HPDE6-E6E7 (cell line): ENCODE measurements around the gene C6orf120.

Experiments used
- DNase-seq: peaks from one replicate; pipeline ENCODE4 v3.0.0; 2011; ENCODE audit warnings: missing footprints; ENCODE audit errors: extremely low spot score

C6orf120 gene

GRCh38 chr6:169701954-169702839 is at the start of gene C6orf120, which contains the start of gene WDR27:
C6orf120 (plus strand) TSS chr6:169702126; CDS start chr6:169702460, 334 bp downstream.
WDR27 (minus strand) TSS chr6:169702029; CDS start chr6:169689005, 13,024 bp downstream.
- DNase-seq: peak; percentile 89

- DNase-seq: no peak
Measured at GRCh38 chr6:169652896-169653295, 49.0 kb upstream of the C6orf120 start.

GRCh38 chr6:169653691-169654090 is 48.2 kb upstream of the C6orf120 start:
- DNase-seq: no peak

DNA sequence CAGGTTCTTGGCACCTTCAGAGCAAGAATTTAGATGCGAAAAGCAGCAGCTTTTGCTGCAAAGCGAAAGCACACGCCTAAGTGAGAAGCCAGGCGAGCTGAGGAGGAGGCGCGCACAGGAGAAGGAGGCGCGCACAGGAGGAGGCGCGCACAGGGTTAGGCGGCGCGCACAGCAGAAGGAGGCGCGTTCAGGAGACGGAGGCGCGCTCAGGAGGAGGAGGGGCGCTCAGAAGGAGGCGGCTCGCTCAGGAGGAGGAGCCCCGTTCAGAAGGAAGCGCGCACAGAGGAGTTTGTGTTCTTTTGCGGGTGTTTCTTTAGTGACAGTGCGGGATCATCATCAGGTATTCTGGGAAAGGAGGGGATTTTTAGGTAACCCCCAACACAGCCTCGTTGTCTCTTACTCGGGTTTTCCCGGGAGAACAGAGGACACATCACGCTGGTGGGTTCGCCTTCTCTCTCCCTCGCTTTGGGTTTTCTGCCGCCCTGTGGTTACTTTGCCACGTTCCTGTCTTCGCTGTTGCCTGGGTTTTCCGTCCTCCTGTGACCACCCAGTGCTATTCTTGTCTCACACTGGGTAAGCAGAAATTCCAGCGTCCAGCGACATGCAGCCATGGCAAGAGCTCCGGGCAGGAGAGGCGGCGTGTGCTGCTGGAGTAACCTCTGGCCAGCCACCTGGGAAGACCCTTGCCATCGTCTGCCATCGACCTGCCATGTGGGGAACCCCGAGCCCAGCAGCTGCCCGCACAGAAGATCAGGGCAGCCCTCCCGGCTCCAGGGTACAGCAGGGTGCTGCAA is 47.1 kb upstream of the C6orf120 start:
- DNase-seq: peak; percentile 22

GRCh38 chr6:169656546-169657283 is 45.2 kb upstream of the C6orf120 start:
- DNase-seq: no peak

DNA sequence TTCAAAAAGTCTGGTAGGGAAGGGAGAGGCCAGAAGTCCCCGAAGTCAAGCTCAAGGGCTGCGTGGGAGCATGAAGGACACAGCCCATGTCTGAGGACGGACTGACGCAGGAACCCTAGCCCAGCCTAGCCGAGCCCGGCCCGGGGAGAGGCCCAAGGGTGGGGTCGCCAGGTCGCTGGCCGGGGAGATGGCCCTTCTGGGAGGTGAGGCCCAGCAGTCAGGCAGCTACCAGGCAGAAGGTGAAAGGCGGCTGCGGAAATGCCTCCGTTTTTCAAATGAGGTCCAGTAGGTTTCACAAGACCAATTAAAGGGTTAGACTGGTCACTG is 44.7 kb upstream of the C6orf120 start:
- no peak for DNase-seq

DNA sequence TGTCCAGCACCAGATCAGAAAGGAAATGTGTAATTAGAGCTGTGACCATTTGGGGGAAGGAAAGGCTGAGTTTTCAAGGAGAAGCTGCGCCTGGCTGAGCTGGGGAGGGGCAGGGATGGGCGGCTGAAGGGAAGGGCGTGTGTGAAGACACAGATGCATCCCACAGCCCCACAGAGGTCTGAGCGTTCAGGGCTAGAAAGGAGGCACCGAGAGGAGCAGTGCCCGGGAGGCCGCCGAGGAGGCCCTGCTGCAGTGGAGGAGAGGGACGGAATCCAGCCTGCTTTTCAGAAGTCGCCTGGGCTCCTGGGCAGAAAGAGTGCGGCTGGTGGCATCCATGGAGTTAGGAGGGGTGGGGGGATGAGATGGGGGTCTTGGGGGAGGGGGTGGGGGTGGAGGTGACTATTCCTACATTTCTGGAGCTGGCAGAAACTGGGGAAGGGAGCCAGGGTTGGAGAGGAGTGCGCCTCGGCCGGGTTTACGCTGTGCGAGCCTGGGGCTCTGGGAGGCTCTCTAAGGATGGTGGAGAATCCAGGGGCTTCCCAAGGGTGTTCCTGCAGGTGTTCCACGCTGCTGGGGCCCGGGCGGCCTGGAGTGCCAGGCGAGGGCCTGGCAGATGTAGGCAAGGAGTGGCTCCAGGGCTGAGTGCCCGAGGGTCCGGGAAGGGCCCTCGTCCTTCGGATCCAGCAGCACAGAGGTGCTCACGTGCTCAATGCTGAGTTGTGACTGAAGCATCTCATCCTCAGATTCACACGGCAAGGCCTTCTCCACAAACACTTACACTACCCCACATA is 41.9 kb upstream of the C6orf120 start:
- DNase-seq: no peak

GRCh38 chr6:169660751-169661390 is 41.1 kb upstream of the C6orf120 start:
- DNase-seq: no peak

DNA sequence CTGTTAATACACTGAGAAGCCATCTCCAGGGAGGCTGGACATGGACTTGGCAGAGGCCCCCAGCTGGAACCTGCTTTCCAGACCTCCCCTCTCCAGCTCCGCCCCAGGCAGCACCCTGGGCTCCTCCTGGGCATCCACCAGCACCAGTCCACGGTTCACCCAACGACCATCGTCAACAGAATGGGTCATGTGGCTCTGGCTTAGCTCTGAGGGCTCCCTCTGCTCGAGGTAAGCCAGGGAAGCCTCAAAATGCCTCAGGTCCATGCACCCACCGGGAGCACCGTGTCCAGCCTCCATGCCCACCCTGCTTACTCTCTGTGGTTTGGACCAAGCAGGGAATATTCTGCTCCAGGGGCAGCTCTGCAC is 40.6 kb upstream of the C6orf120 start:
- no peak for DNase-seq

- no peak for DNase-seq
Measured at GRCh38 chr6:169663468-169663867, 38.5 kb upstream of the C6orf120 start.

DNA sequence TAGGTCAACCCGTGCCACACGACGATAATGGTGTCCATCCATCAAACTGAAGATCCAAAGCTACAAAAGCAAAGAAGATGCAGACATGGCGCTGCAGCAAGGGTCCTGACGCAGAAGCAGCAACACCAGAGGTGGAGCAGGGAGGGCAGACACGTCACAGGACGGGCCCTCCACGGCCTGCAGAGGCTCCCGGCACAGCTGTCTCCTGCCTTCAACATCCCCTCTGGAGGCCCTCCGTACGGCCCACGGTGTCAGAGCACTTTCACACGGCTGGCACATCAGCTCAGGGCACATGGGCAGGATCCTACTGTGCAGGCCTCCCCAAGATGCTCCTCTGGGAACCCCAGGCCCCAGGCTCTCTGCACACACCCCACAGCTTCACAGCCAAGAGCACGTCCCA is 37.7 kb upstream of the C6orf120 start:
- DNase-seq: no peak

DNA sequence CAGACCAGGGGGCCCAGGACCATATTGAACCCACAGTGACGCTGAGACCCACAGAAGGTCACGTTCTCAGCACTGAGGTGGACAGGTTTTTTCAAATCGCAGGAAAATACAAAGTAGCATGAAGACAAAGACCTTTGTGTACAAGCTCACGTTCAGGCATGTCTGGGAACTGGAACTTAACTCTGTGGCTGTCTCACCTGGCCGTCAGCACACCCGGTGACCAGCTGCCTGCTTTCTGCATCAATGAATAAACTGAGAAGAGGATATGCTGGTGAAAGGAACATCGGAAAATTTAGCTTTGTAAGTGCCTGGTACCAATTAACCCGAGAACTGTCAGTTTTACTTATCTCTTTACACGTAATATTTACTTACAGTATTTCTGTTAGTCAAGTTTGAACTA is 36.6 kb upstream of the C6orf120 start:
- DNase-seq: peak; percentile 59

GRCh38 chr6:169666441-169666840 is 35.5 kb upstream of the C6orf120 start:
- no peak for DNase-seq

- DNase-seq: no peak
Measured at GRCh38 chr6:169667716-169668115, 34.2 kb upstream of the C6orf120 start.

DNA sequence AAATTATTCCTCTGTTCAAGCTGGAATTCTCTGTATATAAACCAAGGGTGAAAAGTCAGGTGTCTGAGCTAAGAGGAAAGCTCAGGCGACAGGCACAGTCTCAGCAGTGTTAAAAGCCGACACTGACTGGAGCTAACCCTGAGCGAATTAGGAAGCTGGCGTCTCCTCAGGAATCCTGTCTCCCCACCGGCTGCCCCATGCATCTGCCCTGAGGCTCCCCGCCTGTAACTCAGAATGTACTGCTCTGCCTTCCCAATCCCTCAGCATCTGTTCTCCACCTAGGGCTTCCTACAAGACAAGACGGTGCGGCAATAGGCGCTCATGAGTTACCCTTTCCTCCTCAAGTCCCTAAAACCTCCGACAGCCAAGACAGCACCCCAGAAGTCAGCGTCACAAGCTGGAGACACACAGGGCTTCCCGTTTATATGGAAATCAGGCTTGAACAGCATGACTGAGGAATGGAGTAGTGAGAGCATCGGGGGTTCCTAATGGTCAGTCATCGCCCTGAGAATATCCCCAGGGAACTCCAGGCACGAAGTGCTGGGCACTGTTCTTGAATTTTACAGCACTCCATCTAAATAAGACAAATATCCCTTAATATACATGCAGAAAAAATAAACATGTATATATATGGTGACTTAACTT is 33.6 kb upstream of the C6orf120 start:
- DNase-seq: no peak

GRCh38 chr6:169669147-169669546 is 32.8 kb upstream of the C6orf120 start:
- peak; percentile 49 for DNase-seq

- DNase-seq: no peak
Measured at GRCh38 chr6:169669889-169670288, 32.0 kb upstream of the C6orf120 start.

GRCh38 chr6:169671563-169671962 is 30.4 kb upstream of the C6orf120 start:
- no peak for DNase-seq

DNA sequence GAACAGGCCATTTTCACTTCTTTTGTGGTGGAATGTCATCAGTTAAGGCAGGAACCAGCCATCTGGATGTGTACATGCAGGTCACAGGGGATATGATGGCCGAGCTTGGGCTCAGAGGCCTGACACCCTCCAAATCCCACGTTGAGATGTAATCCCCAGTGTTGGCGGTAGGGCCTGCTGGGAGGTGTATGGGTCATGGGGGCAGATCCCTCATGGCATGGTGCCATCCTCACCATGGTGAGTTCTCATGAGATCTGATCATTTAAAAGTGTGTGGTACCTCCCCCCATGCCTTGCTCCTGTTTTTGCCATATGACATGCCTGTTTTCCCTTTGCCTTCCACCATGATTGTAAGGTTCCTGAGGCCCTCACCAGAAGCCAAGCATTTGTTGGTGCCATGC is 26.9 kb upstream of the C6orf120 start:
- DNase-seq: no peak

DNA sequence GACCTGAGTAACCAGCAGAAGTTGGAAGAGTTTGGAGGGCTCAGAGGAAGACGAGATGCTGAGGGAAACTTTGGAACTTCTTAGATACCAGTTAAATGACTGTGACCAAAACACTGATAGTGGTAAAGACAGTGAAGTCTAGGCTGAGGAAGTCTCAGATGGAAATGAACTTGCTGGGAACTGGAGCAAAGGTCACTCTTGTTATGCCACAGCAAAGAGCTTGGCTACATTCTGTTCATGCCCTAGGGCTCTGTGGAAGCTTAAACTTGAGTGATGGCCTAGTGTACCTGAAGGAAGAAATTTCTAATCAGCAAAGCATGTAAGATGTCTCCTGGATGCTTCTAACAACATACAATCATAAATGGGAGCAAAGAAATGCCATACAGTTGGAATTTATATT is 24.8 kb upstream of the C6orf120 start:
- DNase-seq: no peak
